Karpas-422 (cell line): Measurements from ENCODE around the gene RFTN1. TPM values are rescaled to one million over a fixed set of nuclear protein-coding genes. Genes with fewer than 3 reads are reported as not detected.

Experiments used
- DNase-seq: peaks from one replicate; pipeline ENCODE4 v3.0.0-alpha.2; 2015
- H2AFZ ChIP-seq: fragments of 200-600 bp; sonication (generic); 2 replicates; pipeline ENCODE4 v1.6.1; 2014; ENCODE audit warnings: antibody characterized with exemption, low read length, mixed read lengths
- H3K27ac ChIP-seq: fragments of 200-600 bp; sonication (generic); 2 replicates; pipeline ENCODE4 v1.5.1; 2014; ENCODE audit warnings: mild to moderate bottlenecking, low read length, moderate library complexity
- H3K27me3 ChIP-seq: fragments of 200-600 bp; sonication (generic); 2 replicates; pipeline ENCODE4 v1.6.1; 2014; ENCODE audit warnings: low read length, mixed read lengths
- H3K36me3 ChIP-seq: fragments of 200-600 bp; sonication (generic); 2 replicates; pipeline ENCODE4 v1.6.1; 2014; ENCODE audit warnings: low read length, mixed read lengths; ENCODE audit not compliant: insufficient read depth
- H3K4me1 ChIP-seq: fragments of 200-600 bp; sonication (generic); 2 replicates; pipeline ENCODE4 v1.6.1; 2014; ENCODE audit warnings: mild to moderate bottlenecking, low read length, mixed read lengths
- H3K4me2 ChIP-seq: fragments of 200-600 bp; sonication (generic); 2 replicates; pipeline ENCODE4 v1.6.1; 2014; ENCODE audit warnings: low read length, low read depth, mild to moderate bottlenecking; ENCODE audit not compliant: poor library complexity, severe bottlenecking
- H3K4me3 ChIP-seq: fragments of 200-600 bp; sonication (generic); 2 replicates; pipeline ENCODE4 v1.5.1; 2014; ENCODE audit warnings: mild to moderate bottlenecking, antibody characterized with exemption, low read length, mixed read lengths
- H3K79me2 ChIP-seq: fragments of 200-600 bp; sonication (generic); 2 replicates; pipeline ENCODE4 v1.6.1; 2014; ENCODE audit warnings: mild to moderate bottlenecking, low read length, mixed read lengths
- H3K9ac ChIP-seq: fragments of 200-600 bp; sonication (generic); 2 replicates; pipeline ENCODE4 v1.6.0; 2014; ENCODE audit warnings: low read length
- H3K9me2 ChIP-seq: fragments of 200-600 bp; sonication (generic), shearing (Covaris generic); replicated peaks from 2 replicates; pipeline ENCODE4 v1.6.0; 2014; ENCODE audit warnings: mild to moderate bottlenecking, low read length, moderate library complexity; ENCODE audit not compliant: insufficient read depth
- H3K9me3 ChIP-seq: fragments of 300-700, 200-600 bp; sonication (generic); 2 replicates; pipeline ENCODE4 v1.6.1; 2014; ENCODE audit warnings: low read length, mixed read lengths
- H4K20me1 ChIP-seq: fragments of 200-600 bp; sonication (generic); 2 replicates; pipeline ENCODE4 v1.6.1; 2014; ENCODE audit warnings: mild to moderate bottlenecking, antibody characterized with exemption, low read length, low read depth; ENCODE audit not compliant: insufficient read depth
- total RNA-seq: library from RNA; depleted of rRNA; stranded (reverse); fragments of >200 nt; shearing (Covaris generic); gene quantifications from 2 replicates; pipeline ENCODE4 v1.2.3, GENCODE V29; 2014; ENCODE audit warnings: low replicate concordance

Gene RFTN1
- total RNA-seq, 1 experiment from 2014 or later, result 291 TPM

DNA sequence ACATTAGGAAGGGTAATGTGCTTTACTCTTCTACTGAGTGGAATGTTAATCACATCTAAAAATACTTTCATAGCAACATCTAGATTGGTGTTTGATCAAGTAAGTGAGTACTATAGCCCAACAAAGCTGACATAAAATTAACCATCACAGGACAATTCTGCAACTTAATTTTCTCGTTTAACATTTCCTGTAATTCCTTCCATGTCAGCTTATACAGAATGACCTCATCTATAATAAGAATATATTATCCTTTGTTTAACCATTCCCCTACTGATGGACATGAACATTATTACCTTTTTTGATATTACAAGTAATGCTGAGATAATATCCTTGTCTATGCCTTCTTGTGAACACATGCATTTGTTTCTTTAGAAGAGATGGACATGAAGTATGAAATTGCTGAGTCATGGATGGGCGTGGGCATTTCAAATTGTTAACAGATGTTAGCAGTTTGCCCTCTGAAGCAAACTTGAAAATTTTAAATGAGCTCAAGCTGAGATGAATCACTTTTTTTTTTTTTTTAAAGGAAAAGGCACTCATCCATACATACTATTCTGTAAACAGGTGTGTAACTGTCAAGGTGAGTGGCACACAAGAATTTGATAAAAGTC is 163.4 kb downstream of the RFTN1 start:
- Histone ChIP-seq H4K20me1 (no peaks in the 10 kb centered on the region), H3K27ac (peak overlapping the region; percentile 41)
- DNase-seq, result no peak

DNA sequence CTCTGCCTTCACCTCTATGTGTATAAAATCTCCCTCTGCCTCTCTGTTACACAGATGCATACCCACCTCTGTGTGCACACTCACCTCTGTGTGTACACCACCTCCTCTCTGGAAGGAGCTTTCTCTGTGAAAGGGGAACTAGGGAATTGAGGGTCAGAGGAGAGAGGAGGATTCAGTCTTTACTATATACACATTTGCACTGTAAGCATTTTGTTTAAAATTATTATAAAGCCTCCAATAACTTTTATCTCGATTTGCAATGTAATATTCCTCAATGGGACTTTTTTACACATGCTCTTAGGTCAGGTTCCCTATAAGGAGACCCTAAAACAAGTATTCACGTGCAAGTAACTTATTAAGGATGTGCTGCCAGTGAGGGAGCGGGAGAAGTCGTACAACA is 166.0 kb downstream of the RFTN1 start:
- DNase-seq, result no peak
- H3K4me1 ChIP-seq, result peaks cover 16% of the 10 kb centered on the region
- no peak overlapping the region for H3K9ac ChIP-seq
- H3K9me2 ChIP-seq, result no peaks in the 10 kb centered on the region
- peaks cover 95% of the 10 kb centered on the region for H3K36me3 ChIP-seq
- H3K79me2 ChIP-seq, result peaks cover 88% of the 10 kb centered on the region
- no peak overlapping the region for H3K4me2 ChIP-seq
- H3K27ac ChIP-seq, result no peak overlapping the region
- no peaks in the 10 kb centered on the region for H3K27me3 ChIP-seq
- H3K9me3 ChIP-seq, result no peaks in the 10 kb centered on the region
- no peaks in the 10 kb centered on the region for H4K20me1 ChIP-seq
- no peak overlapping the region for H2AFZ ChIP-seq
- no peak overlapping the region for H3K4me3 ChIP-seq

More for the DNA sequence above, 163.4 kb downstream of the RFTN1 start:
- Histone ChIP-seq H3K9me2 (no peaks in the 10 kb centered on the region), H2AFZ (no peak overlapping the region), H3K79me2 (peaks cover 92% of the 10 kb centered on the region), H3K4me3 (no peak overlapping the region), H3K4me1 (peaks cover 39% of the 10 kb centered on the region), H3K27me3 (no peaks in the 10 kb centered on the region), H3K4me2 (no peak overlapping the region), H3K36me3 (peaks cover 99% of the 10 kb centered on the region), H3K9me3 (no peaks in the 10 kb centered on the region), H3K9ac (no peak overlapping the region)

DNA sequence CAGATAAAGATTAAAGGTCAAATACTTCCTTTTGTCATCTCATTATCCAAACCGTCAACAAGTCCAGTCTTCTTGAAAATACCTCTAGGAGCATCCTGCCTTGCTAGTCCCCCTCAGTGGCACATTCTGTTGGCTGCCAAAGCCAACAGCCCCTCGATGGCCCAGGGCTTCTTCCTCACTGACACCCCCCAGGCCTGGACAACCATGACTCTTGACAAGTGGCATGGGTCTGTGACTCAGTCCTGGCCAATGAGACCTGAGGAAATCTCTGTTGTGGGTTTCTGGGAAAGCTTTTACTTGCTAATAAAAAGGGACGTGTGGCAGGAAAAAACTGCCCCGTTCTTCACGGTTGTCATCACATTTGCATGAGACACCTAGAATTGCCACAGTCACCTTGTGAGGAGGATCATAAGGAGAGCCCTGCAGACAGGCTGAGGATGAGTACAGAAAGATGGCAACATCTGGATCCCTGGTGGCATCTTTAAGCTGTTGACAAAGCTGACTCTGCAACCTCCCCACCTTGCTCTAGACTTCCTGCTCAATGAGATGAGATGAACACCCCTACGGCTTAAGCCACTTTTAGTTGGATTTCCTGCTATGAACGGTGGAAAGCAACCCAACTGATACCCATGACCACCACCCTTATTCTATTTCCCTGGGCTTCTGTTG is 167.0 kb downstream of the RFTN1 start:
- peaks cover 94% of the 10 kb centered on the region for H3K36me3 ChIP-seq
- H4K20me1 ChIP-seq, result no peaks in the 10 kb centered on the region
- H2AFZ ChIP-seq, result no peak overlapping the region
- peaks cover 85% of the 10 kb centered on the region for H3K79me2 ChIP-seq
- no peaks in the 10 kb centered on the region for H3K9me3 ChIP-seq
- H3K4me3 ChIP-seq, result no peak overlapping the region
- H3K27me3 ChIP-seq, result no peaks in the 10 kb centered on the region
- H3K4me2 ChIP-seq, result no peak overlapping the region
- H3K4me1 ChIP-seq, result peaks cover 13% of the 10 kb centered on the region
- no peak for DNase-seq
- H3K27ac ChIP-seq, result no peak overlapping the region
- H3K9ac ChIP-seq, result no peak overlapping the region
- H3K9me2 ChIP-seq, result no peaks in the 10 kb centered on the region

DNA sequence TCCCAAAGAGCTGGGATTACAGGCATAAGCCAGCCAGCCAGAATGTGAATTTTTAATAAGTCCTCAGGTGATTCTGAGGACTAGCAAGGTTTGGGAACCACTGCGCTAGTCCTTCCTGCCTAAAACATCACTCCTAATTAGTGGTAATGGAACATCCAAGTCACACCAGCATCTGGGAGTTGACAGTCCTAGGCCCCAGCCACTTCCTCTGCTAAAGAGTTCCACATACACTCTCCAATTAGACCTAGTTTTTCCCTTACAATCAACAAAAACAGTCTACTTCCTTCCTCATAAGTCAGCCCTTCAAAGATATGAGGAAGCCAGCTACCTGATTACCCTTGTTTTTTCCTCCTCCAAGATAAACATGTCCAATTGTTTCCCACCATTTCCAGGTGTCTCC is 170.4 kb downstream of the RFTN1 start:
- Histone ChIP-seq H3K27ac (no peak overlapping the region), H3K9me3 (no peaks in the 10 kb centered on the region), H3K4me2 (no peak overlapping the region)

DNA sequence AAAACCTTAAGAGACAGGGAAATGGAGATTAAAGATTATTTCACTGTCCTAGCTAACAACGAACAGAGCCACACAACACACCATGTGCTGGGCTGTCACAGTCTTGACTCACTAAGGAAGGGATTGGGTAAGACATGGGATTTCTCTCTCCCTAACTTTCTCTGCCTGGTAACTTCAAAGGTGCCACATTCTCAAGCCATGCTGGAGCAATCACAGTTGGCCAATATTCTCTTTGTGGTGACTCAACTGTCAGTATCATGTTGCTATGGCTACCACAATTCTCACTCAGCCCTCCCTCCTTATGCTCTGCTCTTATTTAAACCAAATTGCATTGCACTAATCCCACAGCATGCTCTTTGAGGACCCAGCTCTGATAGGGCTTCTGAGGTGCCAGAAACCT is 174.5 kb downstream of the RFTN1 start:
- no peak overlapping the region for H3K9ac ChIP-seq
- no peak for DNase-seq
- H3K9me3 ChIP-seq, result no peaks in the 10 kb centered on the region
- no peak overlapping the region for H2AFZ ChIP-seq
- peaks cover 30% of the 10 kb centered on the region for H3K4me1 ChIP-seq
- no peak overlapping the region for H3K4me2 ChIP-seq
- no peaks in the 10 kb centered on the region for H3K27me3 ChIP-seq
- no peaks in the 10 kb centered on the region for H4K20me1 ChIP-seq
- peaks cover 82% of the 10 kb centered on the region for H3K79me2 ChIP-seq
- no peaks in the 10 kb centered on the region for H3K9me2 ChIP-seq
- H3K27ac ChIP-seq, result 0 out of 2 replicates have a peak overlapping the region, but pooled peaks have one; percentile 0
- H3K4me3 ChIP-seq, result no peak overlapping the region
- peaks cover 66% of the 10 kb centered on the region for H3K36me3 ChIP-seq

More for the DNA sequence above, 170.4 kb downstream of the RFTN1 start:
- Histone ChIP-seq H3K79me2 (peaks cover 80% of the 10 kb centered on the region), H3K9me2 (no peaks in the 10 kb centered on the region), H3K27me3 (no peaks in the 10 kb centered on the region), H3K4me1 (peaks cover 30% of the 10 kb centered on the region), H3K9ac (no peak overlapping the region), H2AFZ (no peak overlapping the region), H3K36me3 (peaks cover 85% of the 10 kb centered on the region), H3K4me3 (no peak overlapping the region), H4K20me1 (no peaks in the 10 kb centered on the region)
- no peak for DNase-seq

DNA sequence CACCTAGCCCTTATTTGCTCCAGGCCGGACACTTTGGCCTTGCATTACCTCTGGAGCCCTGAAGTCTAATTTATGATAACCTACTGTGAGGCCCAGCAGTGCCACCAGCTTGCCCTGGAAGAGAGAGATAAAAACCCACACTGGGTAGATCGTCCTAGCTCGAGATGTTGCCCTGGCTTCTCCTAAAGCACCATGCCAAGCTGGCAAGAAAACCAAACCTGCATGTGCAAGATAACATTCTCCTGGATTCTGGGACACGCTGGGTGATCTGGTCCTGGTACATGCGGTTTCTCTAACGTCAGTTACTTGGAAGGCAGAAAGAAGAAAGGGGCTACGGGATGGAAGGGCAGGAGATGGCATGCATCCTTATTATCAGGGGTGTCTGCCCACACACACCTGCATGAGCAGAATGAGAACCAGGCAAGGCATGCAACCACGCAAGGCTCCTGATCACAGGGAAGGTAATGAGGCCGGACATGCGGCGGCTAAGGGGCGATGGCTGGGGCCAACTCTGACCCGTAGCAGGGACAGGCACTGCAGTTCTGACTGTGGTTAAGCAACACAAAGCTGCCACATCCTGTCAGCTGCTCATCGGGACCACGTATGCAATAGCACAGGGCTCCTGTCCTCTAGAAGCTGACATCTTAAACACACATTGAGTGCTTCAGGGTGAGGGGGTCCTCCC is 175.5 kb downstream of the RFTN1 start:
- peaks cover 29% of the 10 kb centered on the region for H3K4me1 ChIP-seq
- no peaks in the 10 kb centered on the region for H3K9me2 ChIP-seq
- H3K9ac ChIP-seq, result no peak overlapping the region
- H3K79me2 ChIP-seq, result peaks cover 75% of the 10 kb centered on the region
- H3K27me3 ChIP-seq, result no peaks in the 10 kb centered on the region
- no peaks in the 10 kb centered on the region for H4K20me1 ChIP-seq
- H3K36me3 ChIP-seq, result peaks cover 61% of the 10 kb centered on the region
- H2AFZ ChIP-seq, result no peak overlapping the region
- no peak for DNase-seq
- no peaks in the 10 kb centered on the region for H3K9me3 ChIP-seq
- no peak overlapping the region for H3K4me2 ChIP-seq
- no peak overlapping the region for H3K4me3 ChIP-seq
- H3K27ac ChIP-seq, result no peak overlapping the region

DNA sequence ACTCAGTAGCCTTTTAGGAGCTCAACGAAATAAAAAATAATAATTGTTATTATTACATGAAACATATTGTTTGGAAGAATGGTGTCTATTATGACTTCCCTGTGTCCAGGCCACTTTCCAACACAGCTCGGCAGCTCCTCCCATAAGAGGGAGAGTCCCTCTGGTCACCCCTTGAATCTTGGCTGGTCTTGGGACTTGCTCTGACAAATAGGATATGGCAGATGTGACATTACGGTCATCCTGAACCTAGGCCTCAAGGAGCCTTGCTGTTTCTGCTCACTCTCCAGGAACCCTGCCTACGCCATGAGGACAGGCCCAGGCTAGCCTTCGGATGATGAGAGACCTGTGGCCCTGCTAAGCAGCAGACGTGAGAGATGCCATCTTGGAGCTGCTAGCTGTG is 176.7 kb downstream of the RFTN1 start:
- Histone ChIP-seq H4K20me1 (no peaks in the 10 kb centered on the region), H3K9me3 (no peaks in the 10 kb centered on the region), H3K36me3 (peaks cover 61% of the 10 kb centered on the region), H3K79me2 (peaks cover 77% of the 10 kb centered on the region), H3K4me1 (peaks cover 23% of the 10 kb centered on the region), H3K4me2 (no peak overlapping the region), H3K27me3 (no peaks in the 10 kb centered on the region), H3K27ac (no peak overlapping the region), H3K9me2 (no peaks in the 10 kb centered on the region), H2AFZ (no peak overlapping the region), H3K9ac (no peak overlapping the region), H3K4me3 (no peak overlapping the region)
- DNase-seq, result no peak
